Hematopoietic multipotent progenitor cell treated with erythropoietin and hydrocortisone succinate and interleukin-3 and kit ligand, for 17 days (in vitro differentiated cells): Measurements from ENCODE around the gene GGA1.
"Not testable (repeated sequence)": the region's sequence is repeated elsewhere in the genome, so short reads cannot be mapped to it uniquely, and the experiment has no call there.

Experiments
- DNase-seq: peaks from one replicate; pipeline ENCODE4 v3.0.0-alpha.2; 2015; ENCODE audit warnings: low spot score

GGA1 gene

GRCh38 chr22:37609240-37610152, 862 bp downstream of the GGA1 start:
- no peak for DNase-seq

GRCh38 chr22:37610153-37610475, 1.5 kb downstream of the GGA1 start:
- not testable (repeated sequence) for DNase-seq

GRCh38 chr22:37610480-37611129, 2.0 kb downstream of the GGA1 start:
- DNase-seq: no peak

GRCh38 chr22:37611207-37611606, 2.6 kb downstream of the GGA1 start:
- no peak for DNase-seq

DNA sequence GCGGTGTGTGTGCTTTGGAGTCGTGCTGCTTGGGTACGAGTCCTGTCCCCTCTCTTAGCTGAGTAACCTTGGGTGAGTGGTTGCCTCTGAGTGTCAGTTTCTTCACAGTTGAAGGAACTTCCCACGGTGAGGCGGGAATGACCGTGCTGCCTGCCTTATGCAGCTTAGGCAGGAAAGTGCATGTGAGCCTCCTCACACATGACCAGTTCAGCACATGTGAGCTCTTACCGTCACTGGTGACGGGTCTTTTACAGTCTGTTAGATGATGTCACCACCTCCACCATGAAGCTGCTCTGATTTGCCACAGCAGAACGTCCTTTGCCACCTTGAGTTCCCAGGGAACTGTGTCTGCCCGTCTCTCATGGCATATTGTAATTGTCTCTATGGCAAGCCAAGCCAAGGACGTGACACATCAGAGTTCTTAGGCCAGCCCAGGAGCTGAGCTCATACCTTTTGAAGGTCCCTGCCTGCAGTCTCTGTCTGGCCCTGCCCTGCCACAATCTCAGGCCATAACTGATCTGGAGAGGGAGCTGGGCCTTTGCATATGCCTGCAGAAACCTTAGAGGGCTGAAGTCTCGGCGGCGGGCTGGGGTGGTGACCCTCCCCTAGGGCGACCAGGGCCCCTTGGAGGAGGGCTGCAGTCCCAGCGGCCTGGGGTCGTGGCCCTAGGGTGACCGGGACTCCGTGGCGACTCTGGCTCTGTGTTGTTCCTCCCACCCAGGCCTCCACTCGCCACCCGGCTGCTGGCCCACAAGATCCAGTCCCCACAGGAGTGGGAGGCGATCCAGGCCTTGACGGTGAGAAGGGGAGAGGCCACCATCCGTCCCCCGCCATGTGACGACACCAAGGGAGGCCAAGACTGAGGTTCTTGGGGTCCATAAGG, 7.8 kb downstream of the GGA1 start:
- DNase-seq: no peak

DNA sequence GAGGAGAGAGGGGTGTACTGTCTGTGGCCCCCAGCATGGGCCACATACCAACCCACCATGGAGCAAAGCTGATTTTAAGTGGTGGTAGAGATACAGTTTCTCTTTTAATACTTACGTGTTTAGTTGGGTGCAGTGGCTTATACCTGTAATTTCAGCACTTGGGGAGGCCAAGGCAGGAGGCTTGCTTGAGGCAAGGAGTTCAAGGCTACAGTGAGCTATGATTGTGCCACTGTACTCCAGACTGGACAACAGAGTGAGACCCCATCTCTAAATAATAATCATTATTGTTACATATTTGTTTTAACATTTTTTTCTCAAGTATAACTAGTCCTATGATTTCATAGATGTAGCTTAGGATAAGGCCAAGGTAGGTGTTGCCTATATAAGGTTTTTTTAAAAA, 8.8 kb downstream of the GGA1 start:
- DNase-seq: no peak

GRCh38 chr22:37618072-37618656, 9.5 kb downstream of the GGA1 start:
- no peak for DNase-seq

- DNase-seq: no peak
Measured at GRCh38 chr22:37618674-37619073, 10.0 kb downstream of the GGA1 start.

DNA sequence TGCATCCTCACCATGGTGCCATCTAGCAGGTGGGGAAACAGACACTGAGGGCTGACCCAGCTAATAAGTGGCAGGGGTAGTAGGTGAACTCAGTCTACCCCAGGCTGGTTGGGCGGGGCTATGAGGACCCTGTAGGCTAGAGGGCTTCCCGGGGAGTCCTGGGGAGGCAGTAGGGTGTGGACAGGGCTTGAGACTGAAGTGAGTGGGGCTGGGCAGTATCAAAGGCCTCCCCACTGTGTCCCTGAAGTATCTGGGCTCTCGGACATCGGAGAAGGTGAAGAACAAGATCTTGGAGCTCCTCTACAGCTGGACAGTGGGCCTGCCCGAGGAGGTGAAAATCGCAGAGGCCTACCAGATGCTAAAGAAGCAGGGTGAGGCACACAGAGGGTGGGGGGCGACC, 11.4 kb downstream of the GGA1 start:
- DNase-seq: no peak

DNA sequence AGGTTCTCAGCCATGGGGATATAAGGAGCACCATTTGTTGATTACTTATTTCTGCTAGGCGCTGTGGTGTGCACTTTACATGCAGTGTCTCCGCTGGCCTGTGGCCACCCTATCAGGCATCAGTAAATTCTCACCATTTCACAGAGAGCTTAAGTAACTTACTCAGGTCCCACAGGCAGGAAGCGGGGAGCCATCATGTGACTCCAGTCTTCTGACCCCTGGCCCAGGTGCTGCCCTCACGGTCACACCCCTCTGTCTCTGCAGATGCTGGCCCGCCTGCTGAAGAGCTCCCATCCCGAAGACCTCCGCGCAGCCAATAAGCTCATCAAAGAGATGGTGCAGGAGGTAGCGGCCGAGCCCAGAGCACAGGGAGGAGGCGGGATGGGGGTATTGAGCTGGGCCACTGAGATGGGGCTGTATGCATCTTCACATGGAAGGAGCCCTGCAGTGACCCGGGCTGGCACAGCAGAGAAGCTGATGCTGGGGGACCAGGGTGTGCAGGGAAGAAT, 12.8 kb downstream of the GGA1 start:
- DNase-seq: no peak

DNA sequence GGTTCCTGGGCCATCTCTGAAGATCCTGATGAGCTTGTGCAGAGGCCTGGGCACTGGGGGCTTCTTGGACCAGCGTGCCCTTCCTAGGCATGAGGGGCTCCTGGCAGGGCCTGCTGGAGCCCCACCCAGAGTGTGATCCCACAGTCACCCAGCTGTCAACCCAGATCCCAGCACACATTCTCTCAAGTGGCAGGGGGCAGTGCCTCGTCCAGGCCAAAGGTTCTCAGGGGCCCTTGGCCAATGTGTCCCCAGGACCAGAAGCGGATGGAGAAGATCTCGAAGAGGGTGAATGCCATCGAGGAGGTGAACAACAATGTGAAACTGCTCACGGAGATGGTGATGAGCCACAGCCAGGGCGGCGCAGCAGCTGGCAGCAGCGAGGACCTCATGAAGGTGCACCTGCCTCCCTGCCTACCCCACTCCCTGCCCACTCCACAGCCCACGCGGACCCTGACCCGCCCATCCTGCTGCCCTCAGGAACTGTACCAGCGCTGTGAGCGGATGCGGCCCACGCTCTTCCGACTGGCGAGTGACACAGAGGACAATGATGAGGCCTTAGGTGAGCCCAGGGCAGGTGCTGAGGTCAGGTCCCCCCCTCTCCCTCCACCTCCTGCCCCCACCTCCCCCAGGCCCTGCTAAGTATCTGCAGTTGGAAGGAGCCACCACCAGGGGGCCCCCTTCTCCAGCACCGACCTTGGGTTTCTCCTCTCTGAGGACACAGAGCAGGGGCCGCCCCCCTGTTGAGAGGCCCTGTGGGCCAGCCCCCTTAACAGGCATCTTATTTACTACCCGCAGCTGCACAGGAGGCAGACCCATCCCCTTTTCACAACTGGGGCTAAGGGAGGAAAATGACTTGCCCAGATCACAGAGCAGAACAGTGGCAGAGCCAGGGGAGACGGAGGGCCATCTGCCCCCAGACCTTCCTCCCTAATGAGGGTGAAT, 14.7 kb downstream of the GGA1 start:
- peak; percentile 65 for DNase-seq

DNA sequence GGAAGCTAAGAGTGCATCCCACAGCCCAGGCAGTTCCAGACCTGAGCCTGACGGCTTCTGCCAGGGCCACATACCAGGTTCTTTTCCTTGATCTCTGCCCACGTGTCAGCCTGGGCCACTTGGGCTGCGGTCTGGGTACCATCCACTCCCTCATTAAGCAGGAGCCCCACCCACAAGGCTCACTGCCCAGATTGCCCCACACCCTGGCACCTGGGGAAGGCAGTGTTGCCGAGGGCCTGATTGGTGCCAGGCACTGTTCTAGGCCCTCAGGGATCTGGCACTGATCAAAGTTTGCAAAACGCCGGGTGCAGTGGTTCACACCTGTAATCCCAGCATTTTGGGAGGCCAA, 15.4 kb downstream of the GGA1 start:
- DNase-seq: no peak

- no peak for DNase-seq
Measured at GRCh38 chr22:37624876-37625275, 16.2 kb downstream of the GGA1 start.

GRCh38 chr22:37625737-37626136, 17.1 kb downstream of the GGA1 start:
- no peak for DNase-seq

DNA sequence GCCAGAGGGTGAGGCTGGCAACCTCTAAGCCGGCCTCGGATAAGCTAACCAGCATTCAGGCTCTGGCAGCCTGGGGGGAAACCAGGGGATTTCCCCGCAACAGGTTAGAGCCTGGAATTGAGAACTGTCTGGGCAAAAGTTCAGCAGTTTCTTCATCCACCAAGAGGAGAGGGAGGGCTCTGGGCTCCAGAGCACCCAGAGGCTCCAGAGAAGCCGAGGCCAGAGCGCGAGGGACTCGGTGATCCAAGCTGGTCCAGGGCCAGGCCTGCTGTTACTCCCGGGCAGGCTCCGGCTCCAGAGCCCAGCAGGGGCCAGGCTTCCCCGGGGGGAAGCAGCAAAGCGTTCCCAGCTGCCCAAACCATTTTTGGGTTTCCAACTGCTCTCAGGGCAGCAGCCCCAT, 17.5 kb downstream of the GGA1 start:
- DNase-seq: no peak

DNA sequence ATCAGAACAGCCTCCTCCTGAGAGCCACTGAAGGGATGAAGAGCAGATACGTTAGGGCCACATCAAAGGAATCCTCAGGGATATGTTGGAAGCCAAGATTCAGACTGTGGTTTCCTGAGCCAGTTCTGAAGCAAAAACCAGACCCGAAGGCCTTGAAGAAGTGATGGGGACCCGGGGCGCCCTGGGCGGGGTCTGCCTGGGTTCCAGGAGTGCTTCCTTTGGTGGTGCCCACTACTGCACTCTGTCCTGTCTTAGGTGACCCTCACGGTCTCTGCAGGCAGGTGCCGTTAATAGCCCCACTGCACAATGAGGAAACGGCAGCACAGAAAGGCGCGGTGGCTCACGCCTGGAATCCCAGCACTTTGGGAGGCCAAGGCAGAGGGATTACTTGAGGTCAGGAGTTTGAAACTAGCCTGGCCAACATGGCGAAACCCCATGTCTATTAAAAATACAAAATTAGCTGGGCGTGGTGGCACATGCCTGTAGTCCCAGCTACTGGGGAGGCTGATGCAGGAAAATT, 18.0 kb downstream of the GGA1 start:
- no peak for DNase-seq

GRCh38 chr22:37627121-37627520, 18.5 kb downstream of the GGA1 start:
- no peak for DNase-seq

DNA sequence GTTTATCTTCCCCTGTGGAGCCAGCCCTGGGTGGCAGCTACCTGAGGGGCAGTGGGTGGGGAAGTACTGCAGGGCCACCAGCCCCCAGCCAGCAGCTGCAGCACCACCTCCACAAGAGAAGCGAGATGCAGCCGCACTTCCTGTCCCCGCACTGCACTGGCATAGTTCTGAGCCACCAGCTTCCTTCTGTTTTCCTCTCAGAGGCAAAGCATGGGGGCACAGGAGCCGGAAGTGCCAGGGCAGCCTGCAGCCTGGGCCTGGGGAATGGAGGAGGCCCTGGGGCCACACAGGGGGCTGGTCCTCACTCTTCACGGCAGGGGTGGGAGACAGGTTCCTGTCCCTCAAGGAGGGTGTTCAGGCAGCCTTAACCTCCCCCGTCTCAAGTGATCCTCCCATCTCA, 18.9 kb downstream of the GGA1 start:
- no peak for DNase-seq

DNA sequence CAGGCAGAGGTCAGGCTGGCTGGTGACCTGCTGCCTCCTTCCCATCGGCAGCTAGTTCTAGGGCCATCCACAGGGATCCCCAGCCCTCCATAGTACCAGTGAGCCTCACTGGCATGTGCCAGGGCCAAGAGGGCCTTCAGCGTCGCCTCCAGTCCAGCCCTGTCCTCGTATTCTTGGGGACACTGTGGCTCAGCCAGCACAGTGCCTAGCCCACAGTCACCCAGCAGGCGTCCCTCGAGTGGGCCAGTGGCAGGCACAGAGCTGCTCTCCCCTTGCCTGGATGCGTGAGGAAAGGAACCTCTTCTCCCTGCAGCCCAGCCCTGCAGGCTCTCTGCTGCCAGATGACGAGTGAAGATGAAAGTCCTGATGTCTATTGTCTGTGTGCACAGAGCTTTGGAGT, 20.2 kb downstream of the GGA1 start:
- no peak for DNase-seq

DNA sequence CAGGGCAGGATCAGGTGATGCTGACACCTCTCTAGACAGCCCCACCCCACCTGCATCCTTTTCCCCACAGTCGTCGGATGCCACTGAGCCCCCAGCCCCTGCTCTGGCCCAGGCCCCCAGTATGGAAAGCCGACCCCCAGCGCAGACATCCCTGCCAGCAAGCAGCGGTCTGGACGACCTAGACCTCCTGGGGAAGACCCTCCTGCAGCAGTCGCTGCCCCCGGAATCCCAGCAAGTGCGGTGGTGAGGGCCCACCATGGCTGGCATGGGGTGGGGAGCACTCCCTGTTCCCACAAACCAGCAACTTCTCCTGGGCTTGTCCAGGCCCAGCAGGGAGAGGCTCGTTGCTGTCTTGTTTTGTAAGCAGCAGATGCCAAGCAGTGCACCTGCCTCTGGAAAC, 21.3 kb downstream of the GGA1 start:
- no peak for DNase-seq
